Calu3 (cell line): ENCODE data around the gene CSPG4. TPM values are rescaled to one million over a fixed set of nuclear protein-coding genes. Genes with fewer than 3 reads are reported as not detected.

Experiments used
- BruUV-seq: library from RNA; stranded (reverse); fragments of 400-500 nt; replicated peaks from 2 replicates; lab custom pipeline; 2021; lab: Mats Ljungman, UMichigan
- CTCF ChIA-PET: fragments of 300-600 bp; sonication (Branson Sonifier 250); formaldehyde crosslinking; loops from one replicate; lab custom pipeline; 2022; ENCODE audit warnings: antibody characterized with exemption; lab: Charles Lee
- DNase-seq: peaks from one replicate; pipeline ENCODE4 v3.0.0; 2022
- H3K27ac Mint-ChIP-seq: one replicate; pipeline ENCODE4 v1.8.0; 2022; ENCODE audit warnings: mixed read lengths; ENCODE audit not compliant: unreplicated experiment
- H3K27me3 Mint-ChIP-seq: one replicate; pipeline ENCODE4 v1.8.0; 2022; ENCODE audit warnings: mixed read lengths; ENCODE audit not compliant: unreplicated experiment
- H3K36me3 Mint-ChIP-seq: one replicate; pipeline ENCODE4 v1.8.0; 2022; ENCODE audit warnings: mild to moderate bottlenecking, moderate library complexity, mixed read lengths; ENCODE audit not compliant: insufficient read depth, unreplicated experiment
- H3K4me1 Mint-ChIP-seq: one replicate; pipeline ENCODE4 v1.8.0; 2022; ENCODE audit warnings: mild to moderate bottlenecking, low read depth, mixed read lengths; ENCODE audit not compliant: unreplicated experiment
- H3K4me3 Mint-ChIP-seq: one replicate; pipeline ENCODE4 v1.8.0; 2022; ENCODE audit warnings: mild to moderate bottlenecking, low read depth, moderate library complexity, mixed read lengths; ENCODE audit not compliant: unreplicated experiment
- H3K9me3 Mint-ChIP-seq: one replicate; pipeline ENCODE4 v1.8.0; 2022; ENCODE audit warnings: low read depth, mixed read lengths; ENCODE audit not compliant: unreplicated experiment
- intact Hi-C: fragments of 100-400 bp; cut with micrococcal nuclease; formaldehyde crosslinking; loops from one replicate; pipeline ENCODE4 v1.10.0; 2022; ENCODE audit not compliant: unreplicated experiment
- total RNA-seq: library from RNA; stranded (reverse); gene quantifications from 2 replicates; pipeline ENCODE4 v1.2.3, GENCODE V29; 2022
- TF ChIP-seq, protein P1 (sequence below): fragments of 200-600 bp; IDR thresholded peaks from one replicate; pipeline ENCODE4 v1.8.0; 2022; ENCODE audit warnings: antibody characterized with exemption; ENCODE audit not compliant: unreplicated experiment

The CSPG4 gene
- total RNA-seq, 1 experiment from 2014 or later = not detected

DNA sequence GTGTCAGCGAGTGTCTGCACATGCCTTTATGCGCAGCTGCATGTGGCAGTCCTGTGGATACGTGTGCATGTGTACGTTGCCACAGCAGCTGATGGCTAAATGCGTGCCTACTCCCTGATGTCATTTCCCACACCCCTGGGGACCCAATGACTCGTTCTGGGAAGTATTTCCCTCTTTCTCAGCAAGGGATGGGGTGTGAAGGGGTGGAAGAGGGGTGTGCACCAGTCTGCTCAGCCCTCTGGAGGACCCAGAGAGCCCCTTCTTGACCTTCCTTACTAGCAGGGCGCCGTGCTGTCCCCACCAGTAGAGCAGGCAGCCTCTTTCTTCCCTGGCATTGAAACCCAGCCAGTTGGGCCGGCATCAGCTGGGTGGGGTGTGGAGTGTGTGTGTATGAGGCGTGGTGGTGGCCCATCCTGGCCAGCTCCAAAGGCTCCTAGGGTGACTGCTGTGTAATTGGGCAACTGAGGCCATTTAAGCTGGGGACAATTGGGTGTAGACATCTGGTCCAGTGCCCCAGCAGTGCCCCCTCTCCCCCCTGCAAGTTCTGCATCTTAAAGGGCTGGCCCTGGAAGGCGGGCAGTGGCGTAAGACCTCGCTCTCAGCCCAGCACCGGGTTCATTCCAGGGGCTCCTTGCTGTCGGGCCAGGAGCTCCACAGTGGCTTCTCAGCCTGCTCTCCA, 45.7 kb downstream of the CSPG4 start:
- BruUV-seq = TSS peak; percentile 63
- no peaks in the 10 kb centered on the region for H3K9me3 Mint-ChIP-seq
- CTCF ChIA-PET = interaction anchor here (0.6 to 1.8 kb wide), 6 partner anchors 8 to 215 kb away, joined by 3 to 8 read pairs (median 5); partner anchors contain the start of genes SIN3A and SNX33
- peaks cover 26% of the 10 kb centered on the region for H3K36me3 Mint-ChIP-seq
- TF ChIP-seq, protein P1, sequence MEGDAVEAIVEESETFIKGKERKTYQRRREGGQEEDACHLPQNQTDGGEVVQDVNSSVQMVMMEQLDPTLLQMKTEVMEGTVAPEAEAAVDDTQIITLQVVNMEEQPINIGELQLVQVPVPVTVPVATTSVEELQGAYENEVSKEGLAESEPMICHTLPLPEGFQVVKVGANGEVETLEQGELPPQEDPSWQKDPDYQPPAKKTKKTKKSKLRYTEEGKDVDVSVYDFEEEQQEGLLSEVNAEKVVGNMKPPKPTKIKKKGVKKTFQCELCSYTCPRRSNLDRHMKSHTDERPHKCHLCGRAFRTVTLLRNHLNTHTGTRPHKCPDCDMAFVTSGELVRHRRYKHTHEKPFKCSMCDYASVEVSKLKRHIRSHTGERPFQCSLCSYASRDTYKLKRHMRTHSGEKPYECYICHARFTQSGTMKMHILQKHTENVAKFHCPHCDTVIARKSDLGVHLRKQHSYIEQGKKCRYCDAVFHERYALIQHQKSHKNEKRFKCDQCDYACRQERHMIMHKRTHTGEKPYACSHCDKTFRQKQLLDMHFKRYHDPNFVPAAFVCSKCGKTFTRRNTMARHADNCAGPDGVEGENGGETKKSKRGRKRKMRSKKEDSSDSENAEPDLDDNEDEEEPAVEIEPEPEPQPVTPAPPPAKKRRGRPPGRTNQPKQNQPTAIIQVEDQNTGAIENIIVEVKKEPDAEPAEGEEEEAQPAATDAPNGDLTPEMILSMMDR = no peak
- peak overlapping the region; percentile 39 for H3K4me3 Mint-ChIP-seq
- intact Hi-C loops = no loop called here
- H3K27me3 Mint-ChIP-seq = no peaks in the 10 kb centered on the region
- H3K27ac Mint-ChIP-seq = peak overlapping the region; percentile 98
- DNase-seq = peak; percentile 84
- H3K4me1 Mint-ChIP-seq = peaks cover 68% of the 10 kb centered on the region

GRCh38 chr15:75663931-75664421, 48.7 kb downstream of the CSPG4 start:
- Mint-ChIP-seq H3K4me1 (peaks cover 80% of the 10 kb centered on the region), H3K4me3 (peak overlapping the region; percentile 23), H3K27ac (peak overlapping the region; percentile 79), H3K27me3 (no peaks in the 10 kb centered on the region), H3K9me3 (no peaks in the 10 kb centered on the region), H3K36me3 (peaks cover 32% of the 10 kb centered on the region)
- DNase-seq = no peak
- no TSS peak for BruUV-seq
- TF ChIP-seq, protein P1 = no peak
- CTCF ChIA-PET = interaction anchor here (1.6 kb wide), 1 partner anchor 31 kb away, joined by 3 read pairs; no protein-coding TSS in a partner anchor
- intact Hi-C loops = no loop called here

DNA sequence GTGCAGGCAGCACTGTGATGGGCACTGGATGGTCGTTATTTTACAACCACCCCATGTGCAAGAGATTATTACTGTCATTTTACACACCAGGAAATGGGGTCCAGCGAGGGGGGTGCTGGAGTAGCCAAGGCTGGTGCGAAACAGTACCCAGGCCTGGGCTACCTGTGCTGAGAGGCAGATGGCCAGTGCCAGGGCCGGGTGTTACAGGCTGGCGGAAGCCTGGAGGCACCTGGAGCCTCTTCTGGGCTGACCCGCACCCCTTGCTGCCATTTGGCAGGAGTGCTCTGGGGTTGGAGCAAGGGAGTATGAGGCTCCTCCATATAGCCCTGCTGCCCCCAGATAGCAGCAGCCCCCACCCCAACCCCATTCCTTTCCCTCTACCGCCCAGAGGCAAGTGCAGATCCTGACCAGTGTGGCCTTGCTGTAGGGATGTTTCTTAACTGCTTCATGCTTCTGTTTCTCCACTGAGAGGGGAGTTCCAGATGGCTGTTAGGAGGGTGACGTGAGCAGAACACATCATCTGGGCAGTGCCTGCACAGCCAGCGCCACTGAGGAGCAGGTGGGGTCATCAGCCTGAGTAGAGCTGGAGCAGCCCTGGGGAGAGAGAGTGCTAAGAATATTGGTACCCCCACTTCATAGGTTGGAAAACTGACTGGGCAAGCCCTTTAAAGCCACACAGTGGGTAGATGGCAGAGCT, 49.7 kb downstream of the CSPG4 start:
- Mint-ChIP-seq H3K27me3 (no peaks in the 10 kb centered on the region), H3K36me3 (peaks cover 37% of the 10 kb centered on the region), H3K27ac (no peak overlapping the region), H3K4me1 (peaks cover 76% of the 10 kb centered on the region), H3K4me3 (no peak overlapping the region), H3K9me3 (no peaks in the 10 kb centered on the region)
- TF ChIP-seq, protein P1 = no peak
- no TSS peak for BruUV-seq
- CTCF ChIA-PET = interaction anchor here (1.6 kb wide), 1 partner anchor 32 kb away, joined by 3 read pairs; no protein-coding TSS in a partner anchor
- intact Hi-C loops = no loop called here
- DNase-seq = no peak

DNA sequence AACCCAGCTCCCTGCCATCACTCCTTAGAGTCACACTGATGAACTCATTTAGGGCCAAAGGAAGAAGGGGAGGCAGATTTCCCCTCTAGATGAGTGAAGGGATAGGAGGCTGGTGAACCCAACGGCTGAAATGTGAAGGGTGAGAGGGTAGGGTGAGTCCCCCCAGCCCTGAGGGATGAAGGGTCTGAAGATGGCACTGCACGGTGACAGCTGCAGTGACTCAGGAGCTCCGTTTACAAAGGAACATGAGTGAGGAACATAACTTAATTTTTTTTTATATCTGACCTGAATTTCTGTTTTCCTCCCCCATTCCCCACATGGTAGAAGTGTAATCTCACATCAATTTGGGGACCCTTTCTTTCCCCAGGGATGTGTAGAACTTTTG, 50.9 kb downstream of the CSPG4 start:
- intact Hi-C loops = no loop called here
- TF ChIP-seq, protein P1 = no peak
- CTCF ChIA-PET = interaction anchor here (0.6 to 1.4 kb wide), 7 partner anchors 10 to 466 kb away, joined by 3 to 6 read pairs (median 4); partner anchors contain the start of gene SNX33

More for the DNA sequence above, 50.9 kb downstream of the CSPG4 start:
- H3K27me3 Mint-ChIP-seq = no peaks in the 10 kb centered on the region
- no peaks in the 10 kb centered on the region for H3K9me3 Mint-ChIP-seq
- peaks cover 64% of the 10 kb centered on the region for H3K4me1 Mint-ChIP-seq
- no peak for DNase-seq
- peak overlapping the region; percentile 62 for H3K27ac Mint-ChIP-seq
- BruUV-seq = no TSS peak
- peaks cover 37% of the 10 kb centered on the region for H3K36me3 Mint-ChIP-seq
- no peak overlapping the region for H3K4me3 Mint-ChIP-seq
